ENCODE measurements around the gene PBX3. TPM values are rescaled to one million over a fixed set of nuclear protein-coding genes. Genes with fewer than 3 reads are reported as not detected.
A peak's percentile ranks its signal among the peaks of the same experiment; 100 is the strongest.

Gene PBX3
- total and polyA plus RNA-seq, 10 of the 15 experiments (the other 5 are each of a cell fraction or from before 2014, with no cell fraction given): 6.7 to 146 (median 22.2) TPM

DNA sequence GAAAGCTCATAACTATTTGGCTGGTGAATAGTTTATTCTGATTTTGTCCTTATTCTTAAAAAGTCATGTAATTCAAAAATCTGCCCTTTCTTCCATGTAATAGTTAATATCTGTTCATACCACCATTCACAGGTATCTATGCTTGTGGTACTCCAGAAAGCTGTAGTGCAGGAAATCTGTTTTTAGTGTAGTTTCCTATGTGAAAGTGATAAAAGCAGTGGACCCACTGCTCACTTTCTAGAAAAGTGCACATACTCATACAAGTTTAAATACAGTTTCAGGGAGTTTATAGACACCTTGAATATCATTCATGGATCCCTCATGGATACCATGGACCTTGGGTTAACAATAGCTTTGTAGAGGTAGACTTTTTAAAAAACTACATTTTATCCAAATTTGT, 20.2 kb downstream of the PBX3 start:
- H3K4me1 ChIP-seq (ENCODE audit: control insufficient read depth, insufficient read depth, low read length): peaks cover 10% of the 10 kb centered on the region
- BruUV-seq (replicated peaks): no TSS peak
- no peak overlapping the region for H3K4me3 ChIP-seq
- in situ Hi-C loops (cut with MboI): no loop called here
- H3K36me3 ChIP-seq (ENCODE audit: control insufficient read depth in 2 of 2, insufficient read depth in 2 of 2, low read length in 1 of 2): 0 out of 4 replicates have a peak, but pooled peaks cover 0 to 2% of the 10 kb centered on the region in 2 experiments
- H3K4me2 ChIP-seq (ENCODE audit: control insufficient read depth, insufficient read depth): peak overlapping the region; percentile 78
- no peak overlapping the region for H3K9ac ChIP-seq (ENCODE audit: control insufficient read depth, insufficient read depth, low read length)
- peak overlapping the region; percentile 33 for H3K27ac ChIP-seq (ENCODE audit: control insufficient read depth, insufficient read depth)
- intact Hi-C loops (cut with micrococcal nuclease; ENCODE audit: unreplicated experiment): loop anchor here (10.0 kb wide), 1 partner anchor 117 kb away; no protein-coding TSS in a partner anchor
- POLR2A ChIA-PET: no interaction called here
- no peaks in the 10 kb centered on the region for H4K20me1 ChIP-seq (ENCODE audit: control insufficient read depth, insufficient read depth)
- H3K9me3 ChIP-seq (replicated peaks; ENCODE audit: control insufficient read depth, insufficient read depth, low read length): no peaks in the 10 kb centered on the region; the same call in 2 of the 3 replicates
- peak; percentile 75 for ATAC-seq
- FAIRE-seq: peak; percentile 78
- H2AFZ ChIP-seq (ENCODE audit: control insufficient read depth, low read depth, low read length): no peak overlapping the region
- no peak for DNase-seq (ENCODE audit: low read depth, low spot score)
- no peaks in the 10 kb centered on the region for H3K27me3 ChIP-seq (replicated peaks in 1 of 2; ENCODE audit: control insufficient read depth in 2 of 2, insufficient read depth in 2 of 2, low read length in 1 of 2)
- SMC1A ChIA-PET (ENCODE audit: uncharacterized antibody, unreplicated experiment): interaction anchor here (0.8 to 1.8 kb wide), 5 partner anchors 9 to 147 kb away, joined by 3 to 6 read pairs (median 4); no protein-coding TSS in a partner anchor
- RAD21 ChIA-PET (ENCODE audit: unreplicated experiment): interaction anchor here (0.8 to 1.5 kb wide), 3 partner anchors 9 to 25 kb away, joined by 3 to 4 read pairs (median 3); no protein-coding TSS in a partner anchor
- H3K79me2 ChIP-seq (ENCODE audit: control insufficient read depth, insufficient read depth, low read length): peaks cover 61% of the 10 kb centered on the region
- CTCF ChIA-PET: interaction anchor here (1.8 to 2.3 kb wide), 2 partner anchors 8 to 9 kb away, joined by 5 read pairs; no protein-coding TSS in a partner anchor
- TF ChIP-seq ZZZ3 (IDR thresholded peaks at IDR 0.05; ENCODE audit: control insufficient read depth, insufficient read length, low read depth): no peak
- 0 out of 4 replicates have a peak, but pooled peaks of 1 of the 2 experiments have one; percentile 16 for TF ChIP-seq IKZF2 (IDR thresholded peaks at IDR 0.05)
- TF ChIP-seq, protein P1, sequence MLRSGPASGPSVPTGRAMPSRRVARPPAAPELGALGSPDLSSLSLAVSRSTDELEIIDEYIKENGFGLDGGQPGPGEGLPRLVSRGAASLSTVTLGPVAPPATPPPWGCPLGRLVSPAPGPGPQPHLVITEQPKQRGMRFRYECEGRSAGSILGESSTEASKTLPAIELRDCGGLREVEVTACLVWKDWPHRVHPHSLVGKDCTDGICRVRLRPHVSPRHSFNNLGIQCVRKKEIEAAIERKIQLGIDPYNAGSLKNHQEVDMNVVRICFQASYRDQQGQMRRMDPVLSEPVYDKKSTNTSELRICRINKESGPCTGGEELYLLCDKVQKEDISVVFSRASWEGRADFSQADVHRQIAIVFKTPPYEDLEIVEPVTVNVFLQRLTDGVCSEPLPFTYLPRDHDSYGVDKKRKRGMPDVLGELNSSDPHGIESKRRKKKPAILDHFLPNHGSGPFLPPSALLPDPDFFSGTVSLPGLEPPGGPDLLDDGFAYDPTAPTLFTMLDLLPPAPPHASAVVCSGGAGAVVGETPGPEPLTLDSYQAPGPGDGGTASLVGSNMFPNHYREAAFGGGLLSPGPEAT (IDR thresholded peaks at IDR 0.05; ENCODE audit: low read depth): no peak
- TF ChIP-seq, protein P2, sequence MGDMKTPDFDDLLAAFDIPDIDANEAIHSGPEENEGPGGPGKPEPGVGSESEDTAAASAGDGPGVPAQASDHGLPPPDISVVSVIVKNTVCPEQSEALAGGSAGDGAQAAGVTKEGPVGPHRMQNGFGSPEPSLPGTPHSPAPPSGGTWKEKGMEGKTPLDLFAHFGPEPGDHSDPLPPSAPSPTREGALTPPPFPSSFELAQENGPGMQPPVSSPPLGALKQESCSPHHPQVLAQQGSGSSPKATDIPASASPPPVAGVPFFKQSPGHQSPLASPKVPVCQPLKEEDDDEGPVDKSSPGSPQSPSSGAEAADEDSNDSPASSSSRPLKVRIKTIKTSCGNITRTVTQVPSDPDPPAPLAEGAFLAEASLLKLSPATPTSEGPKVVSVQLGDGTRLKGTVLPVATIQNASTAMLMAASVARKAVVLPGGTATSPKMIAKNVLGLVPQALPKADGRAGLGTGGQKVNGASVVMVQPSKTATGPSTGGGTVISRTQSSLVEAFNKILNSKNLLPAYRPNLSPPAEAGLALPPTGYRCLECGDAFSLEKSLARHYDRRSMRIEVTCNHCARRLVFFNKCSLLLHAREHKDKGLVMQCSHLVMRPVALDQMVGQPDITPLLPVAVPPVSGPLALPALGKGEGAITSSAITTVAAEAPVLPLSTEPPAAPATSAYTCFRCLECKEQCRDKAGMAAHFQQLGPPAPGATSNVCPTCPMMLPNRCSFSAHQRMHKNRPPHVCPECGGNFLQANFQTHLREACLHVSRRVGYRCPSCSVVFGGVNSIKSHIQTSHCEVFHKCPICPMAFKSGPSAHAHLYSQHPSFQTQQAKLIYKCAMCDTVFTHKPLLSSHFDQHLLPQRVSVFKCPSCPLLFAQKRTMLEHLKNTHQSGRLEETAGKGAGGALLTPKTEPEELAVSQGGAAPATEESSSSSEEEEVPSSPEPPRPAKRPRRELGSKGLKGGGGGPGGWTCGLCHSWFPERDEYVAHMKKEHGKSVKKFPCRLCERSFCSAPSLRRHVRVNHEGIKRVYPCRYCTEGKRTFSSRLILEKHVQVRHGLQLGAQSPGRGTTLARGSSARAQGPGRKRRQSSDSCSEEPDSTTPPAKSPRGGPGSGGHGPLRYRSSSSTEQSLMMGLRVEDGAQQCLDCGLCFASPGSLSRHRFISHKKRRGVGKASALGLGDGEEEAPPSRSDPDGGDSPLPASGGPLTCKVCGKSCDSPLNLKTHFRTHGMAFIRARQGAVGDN (IDR thresholded peaks at IDR 0.05): no peak
- TF ChIP-seq, protein P3, sequence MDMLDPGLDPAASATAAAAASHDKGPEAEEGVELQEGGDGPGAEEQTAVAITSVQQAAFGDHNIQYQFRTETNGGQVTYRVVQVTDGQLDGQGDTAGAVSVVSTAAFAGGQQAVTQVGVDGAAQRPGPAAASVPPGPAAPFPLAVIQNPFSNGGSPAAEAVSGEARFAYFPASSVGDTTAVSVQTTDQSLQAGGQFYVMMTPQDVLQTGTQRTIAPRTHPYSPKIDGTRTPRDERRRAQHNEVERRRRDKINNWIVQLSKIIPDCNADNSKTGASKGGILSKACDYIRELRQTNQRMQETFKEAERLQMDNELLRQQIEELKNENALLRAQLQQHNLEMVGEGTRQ (IDR thresholded peaks at IDR 0.05; ENCODE audit: borderline replicate concordance, low read depth, low read length): no peak
- TF ChIP-seq RAD51 (IDR thresholded peaks at IDR 0.05): no peak
- TF ChIP-seq BCL11A (IDR thresholded peaks at IDR 0.05; ENCODE audit: low read depth, low read length): no peak
- no peak for TF ChIP-seq MXI1 (IDR thresholded peaks at IDR 0.05; ENCODE audit: low read depth, low read length)
- TF ChIP-seq RUNX3 (IDR thresholded peaks at IDR 0.05; ENCODE audit: low read length): peak; percentile 13; the same call in 1 of the 2 replicates
- TF ChIP-seq, protein P4, sequence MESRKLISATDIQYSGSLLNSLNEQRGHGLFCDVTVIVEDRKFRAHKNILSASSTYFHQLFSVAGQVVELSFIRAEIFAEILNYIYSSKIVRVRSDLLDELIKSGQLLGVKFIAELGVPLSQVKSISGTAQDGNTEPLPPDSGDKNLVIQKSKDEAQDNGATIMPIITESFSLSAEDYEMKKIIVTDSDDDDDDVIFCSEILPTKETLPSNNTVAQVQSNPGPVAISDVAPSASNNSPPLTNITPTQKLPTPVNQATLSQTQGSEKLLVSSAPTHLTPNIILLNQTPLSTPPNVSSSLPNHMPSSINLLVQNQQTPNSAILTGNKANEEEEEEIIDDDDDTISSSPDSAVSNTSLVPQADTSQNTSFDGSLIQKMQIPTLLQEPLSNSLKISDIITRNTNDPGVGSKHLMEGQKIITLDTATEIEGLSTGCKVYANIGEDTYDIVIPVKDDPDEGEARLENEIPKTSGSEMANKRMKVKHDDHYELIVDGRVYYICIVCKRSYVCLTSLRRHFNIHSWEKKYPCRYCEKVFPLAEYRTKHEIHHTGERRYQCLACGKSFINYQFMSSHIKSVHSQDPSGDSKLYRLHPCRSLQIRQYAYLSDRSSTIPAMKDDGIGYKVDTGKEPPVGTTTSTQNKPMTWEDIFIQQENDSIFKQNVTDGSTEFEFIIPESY (IDR thresholded peaks at IDR 0.05): no peak
- TF ChIP-seq, protein P5, sequence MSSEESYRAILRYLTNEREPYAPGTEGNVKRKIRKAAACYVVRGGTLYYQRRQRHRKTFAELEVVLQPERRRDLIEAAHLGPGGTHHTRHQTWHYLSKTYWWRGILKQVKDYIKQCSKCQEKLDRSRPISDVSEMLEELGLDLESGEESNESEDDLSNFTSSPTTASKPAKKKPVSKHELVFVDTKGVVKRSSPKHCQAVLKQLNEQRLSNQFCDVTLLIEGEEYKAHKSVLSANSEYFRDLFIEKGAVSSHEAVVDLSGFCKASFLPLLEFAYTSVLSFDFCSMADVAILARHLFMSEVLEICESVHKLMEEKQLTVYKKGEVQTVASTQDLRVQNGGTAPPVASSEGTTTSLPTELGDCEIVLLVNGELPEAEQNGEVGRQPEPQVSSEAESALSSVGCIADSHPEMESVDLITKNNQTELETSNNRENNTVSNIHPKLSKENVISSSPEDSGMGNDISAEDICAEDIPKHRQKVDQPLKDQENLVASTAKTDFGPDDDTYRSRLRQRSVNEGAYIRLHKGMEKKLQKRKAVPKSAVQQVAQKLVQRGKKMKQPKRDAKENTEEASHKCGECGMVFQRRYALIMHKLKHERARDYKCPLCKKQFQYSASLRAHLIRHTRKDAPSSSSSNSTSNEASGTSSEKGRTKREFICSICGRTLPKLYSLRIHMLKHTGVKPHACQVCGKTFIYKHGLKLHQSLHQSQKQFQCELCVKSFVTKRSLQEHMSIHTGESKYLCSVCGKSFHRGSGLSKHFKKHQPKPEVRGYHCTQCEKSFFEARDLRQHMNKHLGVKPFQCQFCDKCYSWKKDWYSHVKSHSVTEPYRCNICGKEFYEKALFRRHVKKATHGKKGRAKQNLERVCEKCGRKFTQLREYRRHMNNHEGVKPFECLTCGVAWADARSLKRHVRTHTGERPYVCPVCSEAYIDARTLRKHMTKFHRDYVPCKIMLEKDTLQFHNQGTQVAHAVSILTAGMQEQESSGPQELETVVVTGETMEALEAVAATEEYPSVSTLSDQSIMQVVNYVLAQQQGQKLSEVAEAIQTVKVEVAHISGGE (CRISPR knock-in tag; IDR thresholded peaks at IDR 0.05): no peak
